Sigmoid colon (tissue), 4 donors: ENCODE results near the gene SPDYE16.
"Not testable (repeated sequence)": the region's sequence is repeated elsewhere in the genome, so short reads cannot be mapped to it uniquely, and the experiment has no call there.

Experiments
- EP300 ChIP-seq, 4 donors: sonication (generic); formaldehyde crosslinking; IDR thresholded peaks; one replicate each; pipeline ENCODE4 v1.6.1; 2017; ENCODE audit warnings: antibody characterized with exemption in 4 of 4
- POLR2A ChIP-seq, 2 donors: fragments of 450-650 bp; IDR thresholded peaks; one replicate each; pipeline ENCODE4 v1.6.1; 2016; ENCODE audit warnings: antibody characterized with exemption in 2 of 2, mild to moderate bottlenecking in 2 of 2, moderate library complexity in 2 of 2
- POLR2AphosphoS5 ChIP-seq, 4 donors: sonication (generic); formaldehyde crosslinking; IDR thresholded peaks; one replicate each; pipeline ENCODE4 v1.6.1; 2017; ENCODE audit warnings: antibody characterized with exemption in 4 of 4
- TF ChIP-seq, protein P1 (sequence below), 4 experiments: fragments of 450-650 bp in 3 of 4; fragments of 200-600 bp in 1 of 4; IDR thresholded peaks; one replicate each; pipeline ENCODE4 v1.5.1; 2016 to 2019; ENCODE audit warnings: antibody characterized with exemption in 4 of 4, mild to moderate bottlenecking in 3 of 4, moderate library complexity in 2 of 4

DNA sequence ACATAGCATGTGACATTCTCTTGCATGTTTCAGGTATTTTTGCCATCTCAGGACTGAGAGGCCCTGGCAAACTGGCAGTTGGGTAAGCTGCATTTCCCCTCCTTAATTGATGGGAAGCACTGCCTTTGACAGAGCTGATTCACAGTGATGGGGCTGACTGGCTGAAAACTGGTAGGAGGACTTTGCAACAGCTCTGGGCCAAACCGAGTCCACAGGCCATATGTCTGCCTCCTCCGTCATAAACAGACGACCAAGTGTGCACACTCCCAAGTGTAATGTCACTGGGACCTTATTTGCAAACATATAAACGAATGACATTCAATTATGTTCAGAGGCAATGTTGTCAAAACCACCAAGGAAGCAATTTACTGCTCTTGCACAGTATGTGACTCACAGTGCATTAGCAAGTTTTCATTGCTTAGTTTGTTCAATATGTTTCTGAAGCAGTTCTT is 27.3 kb upstream of the SPDYE16 start:
- not testable (repeated sequence) for TF ChIP-seq POLR2A, POLR2AphosphoS5, EP300 (IDR thresholded peaks at IDR 0.05)
- TF ChIP-seq, protein P1, sequence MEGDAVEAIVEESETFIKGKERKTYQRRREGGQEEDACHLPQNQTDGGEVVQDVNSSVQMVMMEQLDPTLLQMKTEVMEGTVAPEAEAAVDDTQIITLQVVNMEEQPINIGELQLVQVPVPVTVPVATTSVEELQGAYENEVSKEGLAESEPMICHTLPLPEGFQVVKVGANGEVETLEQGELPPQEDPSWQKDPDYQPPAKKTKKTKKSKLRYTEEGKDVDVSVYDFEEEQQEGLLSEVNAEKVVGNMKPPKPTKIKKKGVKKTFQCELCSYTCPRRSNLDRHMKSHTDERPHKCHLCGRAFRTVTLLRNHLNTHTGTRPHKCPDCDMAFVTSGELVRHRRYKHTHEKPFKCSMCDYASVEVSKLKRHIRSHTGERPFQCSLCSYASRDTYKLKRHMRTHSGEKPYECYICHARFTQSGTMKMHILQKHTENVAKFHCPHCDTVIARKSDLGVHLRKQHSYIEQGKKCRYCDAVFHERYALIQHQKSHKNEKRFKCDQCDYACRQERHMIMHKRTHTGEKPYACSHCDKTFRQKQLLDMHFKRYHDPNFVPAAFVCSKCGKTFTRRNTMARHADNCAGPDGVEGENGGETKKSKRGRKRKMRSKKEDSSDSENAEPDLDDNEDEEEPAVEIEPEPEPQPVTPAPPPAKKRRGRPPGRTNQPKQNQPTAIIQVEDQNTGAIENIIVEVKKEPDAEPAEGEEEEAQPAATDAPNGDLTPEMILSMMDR (IDR thresholded peaks at IDR 0.05) = not testable (repeated sequence)
